ENCODE data around the gene GARNL3.

Gene GARNL3

DNA sequence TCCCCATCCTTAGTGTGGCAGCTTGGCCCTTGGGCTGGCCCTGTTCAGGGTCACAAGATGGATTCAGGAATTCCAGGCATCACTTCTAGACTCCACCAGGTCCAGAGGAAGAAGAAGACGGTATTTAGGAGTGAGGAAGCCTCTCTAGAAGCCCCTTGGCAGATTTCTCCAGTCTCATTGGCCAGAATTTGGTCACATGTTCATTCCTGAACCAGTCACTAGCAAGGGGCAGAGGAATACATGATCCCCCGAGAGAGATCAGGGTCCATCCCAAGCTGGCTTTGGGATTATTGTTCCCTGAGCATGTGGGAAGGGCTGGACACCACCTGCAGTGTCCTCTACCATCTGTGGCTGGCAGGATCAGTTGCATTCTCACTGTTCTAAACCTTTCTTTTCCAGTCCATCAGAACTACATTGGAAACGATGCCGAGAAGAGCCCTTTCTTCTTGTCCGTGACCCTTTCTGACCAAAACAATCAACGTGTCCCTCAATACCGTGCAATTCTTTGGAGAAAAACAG, 48.5 kb downstream of the GARNL3 start:
- no peak for DNase-seq (ENCODE audit: low read depth)

DNA sequence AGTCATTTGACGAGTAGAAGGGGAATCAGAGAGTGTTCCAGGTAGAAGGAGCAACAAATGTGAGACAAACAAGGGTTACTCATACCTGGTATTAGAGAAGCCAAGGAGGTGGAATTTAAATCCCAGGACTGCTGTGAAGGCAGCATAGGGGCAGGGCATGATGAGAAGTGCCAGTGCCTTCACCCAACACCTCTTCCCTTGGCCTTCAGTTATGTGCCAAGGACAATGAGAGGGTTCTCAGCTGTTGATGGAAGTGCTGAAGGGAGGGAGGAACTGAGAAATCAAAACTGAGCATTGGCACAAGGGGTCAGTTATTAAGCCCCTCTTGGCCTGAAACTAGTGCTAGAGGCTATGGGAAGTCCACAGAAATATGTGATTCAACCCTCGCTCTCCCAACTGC, 50.3 kb downstream of the GARNL3 start:
- no peak for DNase-seq (ENCODE audit: low read depth)

DNA sequence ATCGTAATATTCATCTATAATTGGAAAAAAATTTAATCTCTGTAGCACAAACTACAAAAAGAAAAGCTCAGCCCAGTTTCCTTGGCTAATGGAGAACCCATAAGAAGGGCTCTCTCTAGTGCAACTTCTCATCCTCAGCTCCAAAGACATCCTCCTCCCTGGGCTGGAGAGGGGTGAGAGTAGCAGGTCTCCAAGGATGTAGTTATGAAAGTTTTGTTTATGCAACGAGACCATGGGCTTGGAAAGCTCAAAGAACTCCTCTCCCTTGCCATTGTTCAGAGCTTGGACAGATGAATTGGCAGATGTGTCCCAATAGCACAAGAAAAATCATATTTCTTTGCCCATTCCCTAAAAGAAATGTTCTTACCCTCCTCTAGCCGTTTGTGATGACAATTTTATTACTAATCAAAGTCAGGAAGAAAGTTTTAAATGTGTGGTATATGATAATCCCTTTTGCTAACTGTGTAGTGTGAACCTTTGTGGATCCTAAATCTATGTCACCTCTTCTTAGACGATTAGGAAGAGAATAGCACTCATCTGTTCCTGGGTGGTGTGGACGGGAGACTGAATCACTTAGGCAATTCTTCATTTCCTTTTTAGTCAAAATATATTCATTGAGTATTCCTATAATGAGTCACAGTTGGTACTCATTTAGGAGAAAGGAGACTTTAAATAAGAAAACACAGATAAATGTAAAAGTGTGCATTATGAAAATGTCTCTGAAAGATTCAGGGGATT, 52.2 kb downstream of the GARNL3 start:
- DNase-seq (ENCODE audit: low read depth) = no peak

DNA sequence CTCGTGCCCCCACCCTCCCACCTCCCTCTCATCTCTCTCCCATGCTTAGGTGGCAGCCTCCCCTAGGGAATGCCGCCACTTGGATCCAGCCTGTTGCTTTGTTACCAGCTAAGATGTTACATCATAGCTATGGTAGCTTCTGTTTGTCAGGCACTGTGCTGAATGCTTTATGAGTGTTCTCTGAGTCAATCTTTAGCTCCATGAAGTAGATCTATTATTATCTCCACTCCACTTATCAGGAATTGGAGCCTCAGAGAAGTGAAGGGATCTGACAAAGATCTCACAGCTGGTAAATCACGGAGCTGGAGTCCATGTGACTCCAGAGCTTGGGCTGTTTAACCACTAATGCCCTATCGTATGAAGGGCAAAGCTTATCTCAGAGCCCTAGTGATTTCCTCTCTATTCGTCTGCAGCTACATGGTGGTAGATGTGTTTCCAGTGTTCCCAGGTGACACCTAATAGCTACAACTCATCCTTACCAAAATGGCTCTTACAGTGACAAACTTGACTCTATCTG, 54.1 kb downstream of the GARNL3 start:
- no peak for DNase-seq (ENCODE audit: low read depth)

DNA sequence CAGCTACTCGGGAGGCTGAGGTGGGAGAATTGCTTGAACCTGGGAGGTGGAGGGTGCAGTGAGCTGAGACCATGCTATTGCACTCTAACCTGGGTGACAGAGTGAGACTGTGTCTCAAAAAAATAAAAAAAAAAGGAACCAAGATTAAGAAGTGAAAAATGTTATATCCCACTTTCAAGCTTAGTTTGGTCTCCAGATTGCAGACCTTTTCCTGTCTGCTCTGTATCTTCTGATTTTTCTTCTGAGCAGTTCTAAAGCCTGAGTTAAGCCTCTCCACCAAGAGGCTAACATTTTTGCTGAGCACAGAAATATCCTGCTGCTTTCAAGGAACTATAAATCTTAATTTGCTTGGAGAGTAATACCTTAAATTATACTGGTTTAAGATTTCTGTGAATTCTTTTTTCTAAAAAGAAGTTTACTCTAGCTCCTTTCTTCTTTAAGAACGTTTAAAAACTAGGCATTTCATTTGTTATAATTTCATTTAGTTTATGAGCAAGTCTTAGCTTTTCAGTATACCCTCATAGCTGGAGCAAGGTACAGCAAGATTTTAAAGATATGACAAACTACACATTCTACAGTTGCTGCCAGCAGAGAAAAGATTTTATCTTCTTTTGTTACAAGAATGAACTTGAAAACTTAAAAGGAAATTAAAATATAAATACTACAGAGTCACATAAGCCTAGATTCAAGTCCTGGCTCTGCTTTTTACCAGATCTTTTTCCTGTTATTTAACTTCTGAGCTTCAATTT, 55.0 kb downstream of the GARNL3 start:
- no peak for DNase-seq (ENCODE audit: low read depth)

DNA sequence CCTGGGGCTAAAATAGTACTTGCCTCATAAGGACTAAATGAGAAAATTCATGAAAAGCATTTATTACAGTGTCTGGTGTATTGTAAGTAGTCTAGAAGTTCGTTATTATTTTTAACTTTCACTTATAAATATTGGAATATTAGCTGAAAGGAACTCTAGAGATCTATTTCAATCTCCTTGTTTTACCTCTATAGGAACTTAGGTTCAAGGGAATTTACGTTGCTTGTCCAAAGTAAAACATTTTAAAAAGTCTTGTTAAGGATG, 55.5 kb downstream of the GARNL3 start:
- DNase-seq (ENCODE audit: low read depth) = no peak

DNA sequence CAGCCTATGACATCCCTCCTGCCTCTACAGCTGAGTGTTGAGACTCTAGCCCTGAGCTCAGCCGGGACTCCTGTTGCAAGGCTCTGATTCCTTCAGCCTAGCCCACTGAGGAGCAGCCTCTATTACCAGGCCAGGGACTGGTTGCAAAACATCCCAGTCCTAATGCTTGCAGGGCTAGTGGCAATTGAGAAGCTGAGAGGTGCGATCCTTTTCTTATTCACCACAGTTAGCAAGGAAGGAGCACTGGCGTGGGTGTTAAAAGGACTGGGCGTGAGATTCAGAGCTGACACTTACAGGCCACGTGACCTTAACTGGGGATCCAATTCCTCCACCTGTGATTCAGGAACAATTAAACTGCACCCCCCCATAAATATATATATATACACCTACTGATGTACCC, 58.8 kb downstream of the GARNL3 start:
- no peak for DNase-seq (ENCODE audit: low read depth)

DNA sequence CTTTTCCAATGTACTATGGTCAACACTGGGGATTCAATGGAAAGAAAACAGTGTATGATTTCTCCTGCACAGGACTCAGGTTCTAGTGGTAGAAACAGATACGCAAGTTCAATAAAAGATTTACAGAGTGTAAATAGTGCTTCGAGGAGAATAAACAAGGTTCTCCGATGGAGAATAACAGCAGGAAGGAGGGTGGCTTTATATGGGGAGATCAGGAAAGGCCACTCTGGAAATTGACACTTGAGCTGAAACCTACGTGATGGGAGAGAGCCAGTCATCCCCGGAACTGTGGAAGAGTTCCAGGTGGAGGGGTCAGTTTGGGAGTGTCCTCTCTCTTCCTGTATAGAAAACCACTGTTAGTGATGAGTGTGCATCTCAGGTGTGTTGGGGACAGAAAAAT, 65.9 kb downstream of the GARNL3 start:
- DNase-seq (ENCODE audit: low read depth) = no peak

DNA sequence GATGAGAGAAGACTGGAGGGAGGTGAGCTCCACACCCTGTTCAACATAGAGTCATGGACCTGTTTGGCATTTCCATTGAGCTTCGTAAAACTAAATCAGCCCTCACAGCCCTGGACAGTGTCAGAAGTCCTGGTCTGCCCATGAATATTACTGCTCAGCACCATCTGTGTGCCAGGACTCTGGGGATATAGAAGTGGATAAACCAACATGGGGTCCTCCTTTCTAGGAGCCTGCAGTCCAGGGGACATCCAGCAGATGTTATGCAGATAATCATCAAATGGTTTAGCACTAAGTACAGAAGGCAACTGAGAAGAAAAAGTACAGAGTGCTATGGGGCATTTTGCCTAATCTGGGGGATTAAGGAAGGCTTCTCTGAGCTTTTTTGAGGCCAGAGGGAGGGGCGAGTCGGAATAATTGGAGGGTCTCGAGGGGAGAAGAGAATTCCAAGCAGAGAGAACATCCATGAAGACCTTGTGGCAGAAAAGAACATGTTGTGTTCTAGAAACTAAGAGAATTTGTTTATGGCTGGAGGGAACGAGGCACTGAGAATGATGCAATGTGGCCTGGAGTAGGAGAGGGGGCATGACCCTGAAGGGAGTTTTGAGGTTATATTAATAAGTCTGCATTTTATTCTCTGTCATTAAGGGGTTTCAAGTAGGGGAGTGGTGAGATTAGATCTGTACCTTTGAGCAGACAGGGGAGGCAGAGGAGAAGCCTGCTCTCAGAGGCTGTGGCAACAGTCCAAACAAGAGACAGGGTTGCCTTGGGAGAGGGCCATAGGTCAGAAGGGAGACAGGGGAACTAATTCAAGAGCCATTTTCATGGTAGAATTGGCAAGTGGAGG, 68.9 kb downstream of the GARNL3 start:
- DNase-seq (ENCODE audit: low read depth) = no peak

DNA sequence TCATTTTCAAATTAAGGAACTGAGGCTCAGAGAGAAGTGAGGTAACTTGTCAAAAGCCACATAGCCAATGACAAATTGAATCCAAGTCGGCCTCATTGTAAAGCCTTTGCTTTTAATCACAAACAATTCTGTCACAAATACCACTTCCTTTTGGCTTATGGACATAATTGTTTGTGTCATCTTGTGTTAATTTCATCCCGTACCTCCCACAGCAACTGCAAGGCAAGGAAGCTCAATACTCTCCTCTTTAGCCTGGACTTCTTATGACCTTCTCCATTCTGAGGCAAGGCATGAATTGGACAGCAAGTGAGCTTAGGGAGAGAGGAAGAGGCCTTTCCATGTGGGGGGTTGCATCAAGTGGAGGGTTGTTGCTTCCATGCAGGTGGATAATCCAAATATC, 70.2 kb downstream of the GARNL3 start:
- no peak for DNase-seq (ENCODE audit: low read depth)

DNA sequence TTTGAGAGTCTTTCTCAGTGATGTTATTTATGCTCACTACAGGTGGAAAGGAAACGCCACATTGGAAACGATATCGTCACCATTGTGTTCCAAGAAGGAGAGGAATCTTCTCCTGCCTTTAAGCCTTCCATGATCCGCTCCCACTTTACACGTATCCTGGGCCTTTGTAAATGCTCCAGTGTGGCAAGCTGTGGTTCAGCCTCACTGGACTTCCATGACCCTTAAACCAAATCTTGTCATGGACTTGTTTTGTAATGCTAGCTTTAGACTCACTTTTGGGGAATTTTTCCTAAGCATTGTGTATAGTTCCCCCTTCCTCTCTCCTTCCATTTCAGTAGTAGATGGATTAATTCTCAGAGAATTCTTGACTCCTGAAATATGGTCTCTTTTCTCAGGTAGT, 71.5 kb downstream of the GARNL3 start:
- DNase-seq (ENCODE audit: low read depth) = no peak

DNA sequence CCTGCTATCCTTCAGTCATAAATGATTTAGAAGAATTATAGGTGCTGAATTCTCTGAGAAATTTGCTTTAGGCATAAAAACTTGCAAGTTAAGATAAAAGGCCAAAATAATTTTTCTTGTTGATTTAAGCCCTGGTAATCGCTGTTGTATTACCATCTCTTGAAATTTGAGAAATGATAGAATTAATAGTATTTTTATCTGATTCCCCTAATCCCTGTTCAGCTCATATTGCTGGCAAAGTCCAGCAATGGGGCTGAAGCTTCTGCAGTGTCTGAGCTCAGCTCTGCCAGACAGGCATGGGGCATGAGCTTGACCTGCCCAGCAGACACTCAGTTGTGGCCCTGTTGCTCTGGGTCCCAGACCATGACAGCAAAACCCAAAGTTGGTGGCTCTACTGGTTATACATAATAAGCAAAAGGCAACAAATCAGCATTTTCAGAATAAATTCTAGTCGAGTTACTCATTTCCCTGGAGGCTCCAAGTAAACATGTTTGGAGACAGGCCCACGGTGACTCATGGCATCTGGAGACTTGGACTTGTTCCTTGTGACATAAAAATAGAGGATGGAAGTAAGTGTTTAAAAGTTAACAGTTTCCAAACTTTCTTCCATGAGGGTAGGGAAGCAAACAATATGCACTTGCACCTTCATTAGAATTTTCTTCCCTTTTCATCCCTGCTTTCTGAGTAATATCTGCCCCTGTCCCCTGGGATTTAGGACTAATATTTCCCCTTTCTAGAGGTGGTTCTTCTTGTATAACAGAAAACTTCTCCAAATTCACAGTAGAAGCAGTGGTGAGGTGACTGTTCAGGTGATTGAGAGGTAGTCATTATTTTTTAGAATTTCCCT, 72.2 kb downstream of the GARNL3 start:
- DNase-seq (ENCODE audit: low read depth) = peak; percentile 87

DNA sequence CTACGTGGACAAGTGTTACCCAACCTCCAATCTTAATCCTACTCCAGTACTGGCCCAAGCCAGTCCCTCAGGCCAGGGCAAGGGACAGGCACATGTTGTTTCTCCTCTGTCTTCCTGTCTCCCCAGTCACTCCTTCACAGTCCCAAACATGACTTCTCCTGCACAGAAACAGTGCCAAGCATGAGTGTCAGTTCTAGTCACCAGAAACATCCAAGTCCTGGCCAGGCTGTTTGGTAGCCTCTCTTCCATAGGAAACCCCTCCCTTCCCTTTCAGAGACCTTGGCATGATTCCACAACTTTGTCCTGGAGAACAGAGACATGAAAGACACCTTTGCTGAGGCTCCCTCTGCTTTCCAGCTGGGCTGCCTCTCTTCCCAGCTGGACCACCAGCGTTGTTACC, 76.1 kb downstream of the GARNL3 start:
- DNase-seq (ENCODE audit: low read depth) = no peak

DNA sequence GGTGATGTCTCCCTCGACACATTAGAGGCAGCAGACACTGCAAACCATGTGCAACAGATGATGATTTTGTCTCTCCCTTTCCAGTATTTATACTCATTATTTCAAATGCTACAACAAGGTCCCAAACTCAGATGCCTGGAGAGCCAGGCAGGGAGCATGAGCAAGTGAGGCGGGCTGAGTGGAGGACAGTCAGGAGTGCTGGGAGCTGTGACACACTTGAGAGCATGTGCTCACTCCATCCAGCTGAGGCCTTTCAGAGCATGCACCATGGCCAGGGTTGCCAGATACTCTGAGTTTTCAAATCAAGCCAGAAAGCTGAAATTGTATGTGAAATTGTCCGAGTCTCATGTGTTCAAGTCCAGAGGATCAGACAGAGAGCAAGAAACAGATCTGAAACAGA, 76.6 kb downstream of the GARNL3 start:
- no peak for DNase-seq (ENCODE audit: low read depth)

DNA sequence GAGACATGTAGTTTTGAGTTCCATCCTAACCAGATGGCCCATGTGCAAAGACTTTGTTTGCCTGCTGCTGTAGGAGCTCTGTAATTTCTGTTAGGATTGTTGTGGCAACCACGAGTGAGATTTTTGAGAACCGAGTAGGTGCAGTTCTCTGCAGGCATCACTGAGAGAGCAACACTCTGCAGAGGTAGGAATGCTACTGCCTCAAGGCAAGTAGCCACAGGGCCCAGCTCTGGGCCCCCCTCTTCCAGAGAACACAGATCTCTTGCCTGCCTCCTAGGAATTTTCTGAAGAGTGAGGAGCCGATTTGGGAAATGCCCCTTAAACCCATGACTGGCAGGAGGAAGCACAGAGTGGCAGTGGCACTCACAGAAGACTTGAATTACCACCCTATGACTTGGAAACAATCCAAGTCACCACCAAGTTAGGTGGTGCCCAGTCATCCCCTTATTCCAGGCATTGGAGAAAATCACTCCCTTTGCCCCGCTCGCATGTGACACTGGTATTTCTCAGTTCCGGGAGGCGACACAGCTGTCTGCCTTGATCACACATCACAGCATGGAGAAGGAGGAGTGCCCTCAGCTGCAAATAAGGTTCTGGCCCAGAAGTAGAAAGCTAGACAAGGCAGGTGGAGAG, 79.9 kb downstream of the GARNL3 start:
- no peak for DNase-seq (ENCODE audit: low read depth)

DNA sequence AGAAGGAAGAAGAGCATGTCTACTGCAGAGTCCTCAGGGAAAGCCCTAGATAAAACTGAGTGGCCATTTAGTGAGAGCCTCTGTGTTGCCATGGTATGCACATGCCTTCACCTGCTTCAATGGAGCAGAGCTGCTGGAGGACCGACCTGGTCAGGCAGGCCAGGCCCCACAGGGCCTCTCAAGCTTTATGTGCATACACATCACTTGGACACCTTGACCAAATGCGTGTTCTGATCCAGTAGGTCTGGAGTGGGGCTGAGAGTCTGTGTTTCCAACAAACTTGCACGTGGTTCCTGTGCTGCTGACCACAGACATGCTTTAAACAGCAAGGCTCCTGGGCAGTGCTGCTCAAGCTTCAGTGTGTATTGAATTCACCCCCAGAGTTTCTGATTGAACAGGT, 81.0 kb downstream of the GARNL3 start:
- DNase-seq (ENCODE audit: low read depth) = no peak

DNA sequence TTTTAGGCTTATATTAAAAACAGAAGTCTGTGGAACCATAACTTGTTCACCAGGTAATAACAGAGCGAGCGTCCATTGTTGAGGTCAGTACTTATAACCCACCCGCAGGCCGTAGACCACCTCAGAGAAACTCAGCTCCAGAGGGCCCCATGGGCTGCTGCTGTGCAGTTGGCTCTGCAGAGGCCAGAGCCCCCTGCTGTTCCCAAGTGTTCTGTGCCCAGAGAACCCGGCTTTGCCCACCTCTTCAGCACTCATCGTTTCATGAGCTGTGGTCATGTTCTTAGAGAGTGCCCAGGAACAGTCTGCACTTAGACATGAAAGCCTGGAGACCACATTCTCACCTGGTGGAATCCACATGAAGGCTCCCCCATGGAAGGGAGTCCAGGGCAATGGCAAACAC, 82.0 kb downstream of the GARNL3 start:
- DNase-seq (ENCODE audit: low read depth) = no peak

DNA sequence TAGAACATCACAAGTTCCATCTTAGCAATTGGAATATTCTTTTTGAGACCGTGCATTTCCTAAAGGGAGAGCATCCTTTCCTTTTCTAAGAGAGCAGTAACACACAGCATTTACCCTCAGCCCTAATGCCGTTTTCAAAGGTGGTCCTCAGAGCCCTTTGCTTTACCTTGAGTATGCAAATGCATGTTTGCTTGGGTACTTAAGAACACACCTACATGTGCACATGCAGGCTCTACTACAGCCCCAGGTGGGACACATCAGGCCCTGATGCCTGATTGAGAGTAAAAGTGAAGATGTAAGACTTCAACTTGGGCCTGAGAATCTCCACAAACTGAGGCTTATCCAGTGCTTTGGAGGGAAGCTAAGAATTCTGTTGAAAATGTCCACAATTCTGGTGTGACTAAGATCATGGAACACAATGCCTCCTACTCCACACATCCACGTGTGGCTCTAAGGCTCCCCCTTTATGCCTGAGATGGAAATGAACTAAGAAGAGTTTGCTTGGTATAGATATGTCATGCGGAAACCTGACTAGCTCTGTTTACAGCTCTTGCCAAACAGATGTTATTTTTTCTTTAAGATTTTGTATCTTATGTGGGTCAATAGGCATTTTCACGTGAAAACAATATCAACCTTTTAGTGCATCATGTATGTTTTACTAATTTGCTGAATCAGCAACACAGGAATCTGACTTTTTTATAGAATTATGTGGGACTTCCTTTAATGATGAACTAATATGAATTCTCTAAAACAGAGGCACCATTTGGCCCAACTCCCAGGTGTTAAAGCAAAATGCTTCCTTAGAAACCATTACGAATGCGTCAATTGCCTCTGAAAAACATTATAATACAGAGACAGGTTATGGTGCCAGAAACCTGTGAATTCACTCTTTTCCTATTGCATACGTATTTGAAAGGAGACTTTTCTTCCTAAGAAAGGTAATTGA, 83.5 kb downstream of the GARNL3 start:
- DNase-seq (ENCODE audit: low read depth) = peak; percentile 24

DNA sequence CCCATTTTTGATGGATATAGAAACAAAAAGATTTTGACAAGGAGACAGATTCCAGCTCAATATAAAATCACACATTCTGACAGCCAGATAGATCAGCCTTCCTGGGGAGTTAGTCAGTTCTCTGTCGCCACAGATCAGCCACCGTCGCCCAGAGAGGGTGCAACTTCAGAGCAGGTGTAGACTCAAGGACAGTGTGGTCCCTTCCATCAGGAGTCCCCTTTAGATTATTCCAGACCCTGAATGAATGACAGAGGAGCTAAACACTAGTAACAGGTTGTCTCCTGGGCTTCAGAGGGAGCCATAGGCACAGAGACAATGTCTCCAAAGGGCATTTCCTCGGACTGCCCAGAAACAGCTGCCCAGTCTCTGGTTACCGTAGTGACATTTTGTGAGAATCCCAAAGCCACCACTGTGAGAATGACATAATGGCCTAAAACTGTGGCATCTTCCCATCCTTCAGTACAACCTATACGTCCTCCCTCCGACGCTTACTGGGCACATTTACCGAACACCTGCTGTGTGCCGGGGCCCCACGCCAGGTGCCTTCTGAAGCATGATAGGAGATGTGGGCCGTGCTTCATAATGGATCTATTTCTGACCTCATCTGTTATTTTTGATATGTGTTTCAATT, 85.0 kb downstream of the GARNL3 start:
- no peak for DNase-seq (ENCODE audit: low read depth)
